GM19193 (cell line): ENCODE data around the gene ADGRB2.

Source experiments
- POLR2A ChIP-seq: IDR thresholded peaks from 4 replicates; pipeline ENCODE4 v1.6.1; 2011; ENCODE audit not compliant: insufficient read depth, insufficient read length; ENCODE audit errors: extremely low read depth

The ADGRB2 gene

GRCh38 chr1:31753707-31754349, 10.3 kb downstream of the ADGRB2 start:
- TF ChIP-seq POLR2A: no peak

DNA sequence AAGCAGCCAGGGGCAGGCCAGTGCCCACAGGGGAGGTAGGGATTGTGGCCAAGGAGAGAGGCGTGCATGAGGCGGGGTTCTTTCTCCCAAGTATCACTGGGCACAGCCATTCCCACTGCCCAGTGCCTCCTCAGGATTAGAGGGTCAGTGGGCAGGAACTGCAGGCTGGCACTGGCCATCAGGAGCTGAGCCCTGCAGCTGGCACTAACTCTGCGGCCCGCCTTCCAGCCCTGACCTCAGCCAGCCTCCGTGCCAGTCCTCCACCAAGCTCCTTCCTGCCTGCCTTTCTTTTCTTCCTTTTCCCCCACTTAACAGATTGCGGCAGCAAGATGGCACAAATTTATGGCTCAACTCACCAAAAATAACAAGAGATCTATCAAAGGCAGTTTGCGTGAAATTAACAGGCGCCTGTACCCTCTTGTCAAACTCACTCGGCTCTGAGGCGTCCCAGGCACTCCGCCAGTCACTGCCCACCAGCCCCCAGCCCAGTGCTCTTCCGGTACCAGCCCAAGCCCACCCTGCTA, 11.1 kb downstream of the ADGRB2 start:
- no peak for TF ChIP-seq POLR2A

- no peak for TF ChIP-seq POLR2A
These were observed 11.9 kb downstream of the ADGRB2 start for GRCh38 chr1:31752258-31752657.

GRCh38 chr1:31751822-31752241, 12.3 kb downstream of the ADGRB2 start:
- TF ChIP-seq POLR2A: no peak

DNA sequence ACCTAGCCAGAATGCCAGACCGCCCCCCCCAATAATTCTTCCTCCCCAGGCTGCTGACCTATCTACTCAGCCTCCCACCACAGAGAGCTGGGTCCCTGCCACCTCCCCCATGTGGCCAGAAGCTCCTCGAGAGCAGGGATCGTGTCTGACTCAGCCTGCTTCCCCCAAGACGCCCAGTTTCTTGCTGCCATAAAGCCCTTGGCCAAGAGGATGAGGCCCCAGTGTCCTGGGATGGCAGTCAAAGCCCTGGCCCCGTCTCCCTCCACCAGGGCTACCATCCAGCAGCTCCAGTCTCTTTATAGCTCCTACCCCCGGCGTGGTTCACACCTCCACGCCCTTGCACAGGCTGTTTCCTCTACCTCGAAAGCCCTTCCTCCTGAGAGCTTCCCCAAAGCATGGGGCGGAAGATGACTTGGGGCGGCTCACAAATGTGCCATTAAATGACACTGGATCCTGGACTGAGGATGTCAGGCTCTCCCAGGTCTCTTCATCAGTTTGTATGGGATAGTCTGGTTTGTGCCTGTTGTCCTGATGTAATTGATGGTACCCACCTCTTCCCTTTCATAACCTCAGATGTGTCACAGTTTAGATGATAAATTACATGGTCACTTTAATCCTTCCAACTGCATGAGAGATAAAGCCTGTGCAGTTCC, 13.2 kb downstream of the ADGRB2 start:
- TF ChIP-seq POLR2A: no peak

DNA sequence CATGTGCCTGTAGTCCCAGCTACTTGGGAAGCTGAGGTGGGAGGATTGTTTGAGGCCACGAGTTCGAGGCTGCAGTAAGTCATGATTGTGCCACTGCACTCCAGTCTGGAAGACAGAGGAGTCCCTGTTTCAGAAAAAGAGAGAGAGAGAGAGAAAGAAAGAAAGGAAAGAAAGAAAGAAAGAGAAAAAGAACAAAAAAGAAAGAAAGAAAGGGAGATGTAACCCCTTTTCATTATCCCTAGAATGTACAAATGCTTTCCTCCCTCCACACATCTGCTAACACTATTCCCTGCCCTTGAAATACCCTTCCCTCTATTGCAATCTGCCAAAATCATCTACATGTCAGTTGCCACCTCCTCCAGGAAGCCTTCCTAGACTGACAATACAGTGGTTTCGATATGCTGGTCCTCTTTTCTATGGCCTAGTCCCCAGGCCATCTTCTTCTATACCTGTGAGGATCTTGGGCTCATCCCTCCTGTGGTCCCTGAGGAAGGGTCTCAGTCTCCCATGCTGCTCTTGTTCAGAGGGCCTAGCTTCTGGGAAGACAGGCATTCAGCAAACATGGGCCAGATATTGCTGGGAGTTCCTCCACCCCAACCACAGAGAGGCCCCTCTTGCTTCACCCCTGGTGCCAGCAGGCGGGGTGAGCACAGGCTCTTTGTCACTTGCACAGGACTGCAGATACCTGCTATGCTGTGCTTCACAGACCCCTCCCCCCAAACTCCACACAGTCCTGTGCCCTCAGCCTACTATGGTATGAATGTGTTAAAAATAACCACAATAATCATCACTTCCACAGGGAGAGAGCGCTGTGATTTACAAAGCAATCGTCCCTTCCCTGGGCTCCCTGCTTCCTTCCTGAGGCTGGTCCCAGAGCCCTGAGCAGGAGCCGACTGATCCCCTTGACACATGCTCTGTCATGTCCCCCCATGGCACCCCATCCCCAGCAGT, 14.1 kb downstream of the ADGRB2 start:
- TF ChIP-seq POLR2A: no peak

- TF ChIP-seq POLR2A: no peak
These were observed 15.8 kb downstream of the ADGRB2 start for GRCh38 chr1:31748365-31748764.

DNA sequence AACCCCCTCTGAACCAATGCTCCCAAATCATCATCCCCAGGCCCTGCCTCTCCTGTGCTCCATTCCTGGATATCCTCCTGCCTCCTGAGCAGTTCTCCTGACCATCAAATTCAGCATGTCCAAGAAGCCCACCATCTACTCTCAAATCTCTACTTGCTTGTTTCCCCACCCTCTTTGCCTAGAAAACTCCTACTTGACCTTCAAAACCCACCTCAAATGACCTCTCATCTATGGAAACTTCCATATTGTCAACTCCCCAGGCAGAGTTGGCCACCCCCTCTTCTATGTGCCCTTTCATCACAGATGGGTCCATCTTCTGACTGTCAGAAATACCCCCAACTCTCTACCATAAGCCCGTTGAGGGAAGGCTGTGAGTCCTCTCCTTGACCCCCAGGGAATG, 16.8 kb downstream of the ADGRB2 start:
- no peak for TF ChIP-seq POLR2A

- TF ChIP-seq POLR2A: no peak
These were observed 17.5 kb downstream of the ADGRB2 start for GRCh38 chr1:31746687-31747086.

DNA sequence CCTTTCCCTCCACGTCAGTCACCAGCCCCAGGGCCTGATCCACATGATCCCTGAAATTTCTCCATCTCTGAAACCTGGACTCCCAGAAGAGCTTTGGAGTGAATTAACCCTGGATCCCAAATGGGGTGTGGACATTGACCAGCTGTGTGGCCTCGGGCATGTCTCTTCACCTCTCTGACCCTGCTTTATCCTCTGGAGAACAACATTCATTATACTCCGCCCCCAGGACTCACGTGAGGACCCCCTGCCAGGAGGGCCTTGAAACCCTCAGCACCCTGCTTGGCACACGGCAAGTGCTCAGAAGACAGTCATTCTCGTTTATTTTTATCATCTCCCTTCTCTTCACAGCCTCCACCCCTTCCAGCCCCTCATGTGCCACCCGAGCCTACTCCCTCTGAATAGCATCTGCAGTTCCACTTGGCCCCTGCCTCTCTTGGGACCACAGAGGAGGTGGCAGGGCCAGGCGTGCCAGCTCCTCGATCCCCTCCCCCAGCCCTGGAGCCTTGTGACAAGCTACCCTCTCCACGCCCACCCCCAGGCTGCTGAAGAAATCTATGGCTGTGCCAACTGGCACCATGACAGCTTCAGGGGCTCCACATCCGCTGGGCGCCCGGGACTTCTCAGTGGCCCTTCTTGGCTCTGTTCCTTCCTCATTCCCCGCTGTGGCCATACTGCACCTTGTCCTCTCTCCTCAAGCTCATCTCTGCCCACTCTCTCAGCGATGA, 18.0 kb downstream of the ADGRB2 start:
- no peak for TF ChIP-seq POLR2A

GRCh38 chr1:31745096-31745945, 18.8 kb downstream of the ADGRB2 start:
- TF ChIP-seq POLR2A: no peak

DNA sequence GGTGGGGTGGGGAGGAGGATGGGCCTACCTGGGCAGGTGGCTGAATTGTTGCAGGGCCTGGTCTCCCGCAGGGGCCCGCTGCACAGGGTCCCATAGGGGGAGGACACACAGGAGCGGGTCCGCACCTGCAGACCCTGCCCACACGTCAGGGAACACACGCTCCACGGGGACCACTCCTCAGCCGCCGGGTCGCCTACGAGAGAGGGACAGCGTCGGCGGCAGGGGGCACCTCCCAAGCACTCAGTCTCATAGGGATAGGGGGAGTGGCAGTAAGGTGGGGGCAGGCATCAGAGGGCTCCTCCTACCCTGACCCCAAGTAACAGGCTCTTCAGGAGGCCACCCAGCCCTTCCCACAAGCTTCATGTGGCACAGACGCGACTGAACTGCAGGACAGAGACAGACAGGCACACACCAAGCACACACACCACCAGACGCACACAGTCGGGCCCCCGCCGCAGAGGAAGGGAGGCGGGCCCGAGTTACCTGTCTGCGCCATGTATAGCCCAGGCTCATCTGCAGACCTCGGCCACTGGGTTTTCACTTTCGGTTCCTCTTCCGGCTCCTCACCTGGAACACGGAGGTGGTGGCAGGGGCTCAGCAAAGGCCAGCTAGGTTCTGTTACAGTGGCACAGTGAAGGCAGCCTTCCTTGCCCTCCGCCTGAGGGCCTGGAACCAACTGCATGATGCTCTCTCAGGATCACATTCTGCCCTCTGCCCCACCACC, 19.8 kb downstream of the ADGRB2 start:
- no peak for TF ChIP-seq POLR2A

DNA sequence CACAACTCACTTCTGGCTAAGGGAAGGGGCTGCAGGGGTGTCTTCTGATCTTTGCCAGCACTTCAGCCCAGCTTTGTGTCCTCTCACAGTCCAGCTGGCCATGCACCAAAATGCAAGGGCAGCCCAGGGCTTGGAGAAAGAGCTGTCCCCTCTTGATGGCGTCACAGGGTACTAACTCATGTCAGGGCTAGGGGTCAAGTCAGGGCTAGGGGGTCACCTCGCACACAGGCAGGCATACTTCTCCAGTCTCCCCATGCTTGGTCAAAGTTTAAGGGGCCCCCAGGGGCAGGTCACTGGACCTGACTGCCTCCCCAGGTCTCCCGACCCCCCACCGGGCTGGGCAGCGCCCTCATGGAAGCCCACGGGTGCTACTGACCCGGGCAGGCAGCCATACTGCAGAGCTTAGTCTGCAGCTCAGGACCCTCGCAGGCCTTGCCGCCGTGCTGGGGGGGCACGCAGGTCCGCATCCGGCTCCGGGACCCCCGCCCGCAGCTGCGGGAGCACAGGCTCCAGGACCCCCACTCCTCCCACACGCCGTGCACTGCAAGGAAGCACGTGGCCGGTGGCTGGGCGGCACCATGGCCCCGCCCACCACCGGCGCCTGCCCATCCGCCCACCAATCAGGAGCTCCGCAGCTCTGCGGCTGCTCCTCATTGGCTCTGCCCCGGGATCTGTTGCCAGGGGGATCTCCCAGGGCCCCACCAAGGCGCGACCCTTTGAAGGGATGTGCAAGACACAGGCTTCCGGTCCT, 21.5 kb downstream of the ADGRB2 start:
- no peak for TF ChIP-seq POLR2A

DNA sequence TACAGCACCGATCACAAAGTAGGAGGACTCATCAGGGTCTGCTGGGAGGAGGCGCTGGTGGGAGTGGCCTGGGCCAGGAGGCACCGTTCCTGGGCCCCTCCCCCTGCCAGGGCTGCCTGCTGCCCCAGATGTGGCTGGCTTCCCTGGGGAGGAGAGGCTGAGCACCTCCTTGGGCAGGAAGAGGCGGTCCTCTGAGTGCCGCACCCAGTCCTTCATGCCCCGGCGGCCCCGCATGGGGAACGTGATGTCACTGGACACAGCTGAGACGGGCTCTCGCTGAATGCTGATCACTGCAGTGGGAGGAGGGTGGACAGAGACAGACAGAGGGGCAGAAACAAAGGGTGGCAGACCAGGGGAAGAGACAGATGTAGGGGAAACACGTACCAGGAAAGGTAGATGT, 24.8 kb downstream of the ADGRB2 start:
- no peak for TF ChIP-seq POLR2A
